ENCODE measurements around the gene NEUROG1.

DNA sequence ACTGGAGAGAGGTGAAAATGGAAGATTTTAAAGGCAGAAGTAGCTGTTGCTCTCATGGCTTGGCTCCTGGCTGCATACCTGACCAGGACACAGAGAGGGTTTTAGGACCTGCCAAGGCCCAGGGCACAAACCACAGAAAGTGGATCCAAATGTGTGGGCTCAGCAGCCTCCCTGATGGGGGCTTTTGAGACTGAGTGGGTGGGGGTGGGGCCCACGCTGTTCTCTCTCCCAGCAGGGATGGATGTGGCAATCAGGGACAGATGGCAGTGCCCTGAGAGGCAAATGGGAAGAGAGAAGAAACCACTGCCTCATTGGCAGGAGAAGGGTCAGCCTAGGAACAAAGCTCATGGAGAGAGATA is 48.7 kb downstream of the NEUROG1 start:
- TF ChIP-seq, protein P1, sequence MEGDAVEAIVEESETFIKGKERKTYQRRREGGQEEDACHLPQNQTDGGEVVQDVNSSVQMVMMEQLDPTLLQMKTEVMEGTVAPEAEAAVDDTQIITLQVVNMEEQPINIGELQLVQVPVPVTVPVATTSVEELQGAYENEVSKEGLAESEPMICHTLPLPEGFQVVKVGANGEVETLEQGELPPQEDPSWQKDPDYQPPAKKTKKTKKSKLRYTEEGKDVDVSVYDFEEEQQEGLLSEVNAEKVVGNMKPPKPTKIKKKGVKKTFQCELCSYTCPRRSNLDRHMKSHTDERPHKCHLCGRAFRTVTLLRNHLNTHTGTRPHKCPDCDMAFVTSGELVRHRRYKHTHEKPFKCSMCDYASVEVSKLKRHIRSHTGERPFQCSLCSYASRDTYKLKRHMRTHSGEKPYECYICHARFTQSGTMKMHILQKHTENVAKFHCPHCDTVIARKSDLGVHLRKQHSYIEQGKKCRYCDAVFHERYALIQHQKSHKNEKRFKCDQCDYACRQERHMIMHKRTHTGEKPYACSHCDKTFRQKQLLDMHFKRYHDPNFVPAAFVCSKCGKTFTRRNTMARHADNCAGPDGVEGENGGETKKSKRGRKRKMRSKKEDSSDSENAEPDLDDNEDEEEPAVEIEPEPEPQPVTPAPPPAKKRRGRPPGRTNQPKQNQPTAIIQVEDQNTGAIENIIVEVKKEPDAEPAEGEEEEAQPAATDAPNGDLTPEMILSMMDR (IDR thresholded peaks at IDR 0.05; ENCODE audit: poor library complexity, severe bottlenecking), result no peak
- TF ChIP-seq, protein P2, sequence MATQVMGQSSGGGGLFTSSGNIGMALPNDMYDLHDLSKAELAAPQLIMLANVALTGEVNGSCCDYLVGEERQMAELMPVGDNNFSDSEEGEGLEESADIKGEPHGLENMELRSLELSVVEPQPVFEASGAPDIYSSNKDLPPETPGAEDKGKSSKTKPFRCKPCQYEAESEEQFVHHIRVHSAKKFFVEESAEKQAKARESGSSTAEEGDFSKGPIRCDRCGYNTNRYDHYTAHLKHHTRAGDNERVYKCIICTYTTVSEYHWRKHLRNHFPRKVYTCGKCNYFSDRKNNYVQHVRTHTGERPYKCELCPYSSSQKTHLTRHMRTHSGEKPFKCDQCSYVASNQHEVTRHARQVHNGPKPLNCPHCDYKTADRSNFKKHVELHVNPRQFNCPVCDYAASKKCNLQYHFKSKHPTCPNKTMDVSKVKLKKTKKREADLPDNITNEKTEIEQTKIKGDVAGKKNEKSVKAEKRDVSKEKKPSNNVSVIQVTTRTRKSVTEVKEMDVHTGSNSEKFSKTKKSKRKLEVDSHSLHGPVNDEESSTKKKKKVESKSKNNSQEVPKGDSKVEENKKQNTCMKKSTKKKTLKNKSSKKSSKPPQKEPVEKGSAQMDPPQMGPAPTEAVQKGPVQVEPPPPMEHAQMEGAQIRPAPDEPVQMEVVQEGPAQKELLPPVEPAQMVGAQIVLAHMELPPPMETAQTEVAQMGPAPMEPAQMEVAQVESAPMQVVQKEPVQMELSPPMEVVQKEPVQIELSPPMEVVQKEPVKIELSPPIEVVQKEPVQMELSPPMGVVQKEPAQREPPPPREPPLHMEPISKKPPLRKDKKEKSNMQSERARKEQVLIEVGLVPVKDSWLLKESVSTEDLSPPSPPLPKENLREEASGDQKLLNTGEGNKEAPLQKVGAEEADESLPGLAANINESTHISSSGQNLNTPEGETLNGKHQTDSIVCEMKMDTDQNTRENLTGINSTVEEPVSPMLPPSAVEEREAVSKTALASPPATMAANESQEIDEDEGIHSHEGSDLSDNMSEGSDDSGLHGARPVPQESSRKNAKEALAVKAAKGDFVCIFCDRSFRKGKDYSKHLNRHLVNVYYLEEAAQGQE (IDR thresholded peaks at IDR 0.05; ENCODE audit: borderline replicate concordance), result no peak
- no peak for TF ChIP-seq EZH2 (IDR thresholded peaks at IDR 0.05; ENCODE audit: borderline replicate concordance, insufficient read depth, low read length, poor library complexity, severe bottlenecking)
- TF ChIP-seq EP300 (conservative IDR thresholded peaks at IDR 0.05; ENCODE audit: poor library complexity, severe bottlenecking), result no peak
- TF ChIP-seq POLR2AphosphoS5 (IDR thresholded peaks at IDR 0.05), result no peak
- no peak for TF ChIP-seq RAD21 (conservative IDR thresholded peaks at IDR 0.05)
